DND-41 (cell line): ENCODE results near the gene TAOK3.

ENCODE experiments used
- ATAC-seq: fragments of 200-7000 bp; cut with Tn5 transposase; 3 replicates; pipeline ENCODE4 v1.9.1; 2021; ENCODE audit warnings: low read depth; ENCODE audit not compliant: insufficient read depth
- DNase-seq: peaks from one replicate; pipeline ENCODE4 v3.0.0-alpha.2; 2020
- H2AFZ ChIP-seq: 2 replicates; pipeline ENCODE4 v1.6.0; 2012; ENCODE audit warnings: low read depth, low read length
- H3K27ac ChIP-seq: 2 replicates; pipeline ENCODE4 v1.5.1; 2012; ENCODE audit warnings: low read length, inconsistent platforms
- H3K27me3 ChIP-seq: fragments of 200-600 bp; sonication (generic); 2 replicates; pipeline ENCODE4 v1.6.0; 2012; ENCODE audit warnings: low read length, mild to moderate bottlenecking, inconsistent platforms; ENCODE audit not compliant: insufficient read depth, poor library complexity
- H3K36me3 ChIP-seq: 2 replicates; pipeline ENCODE4 v1.5.1; 2012; ENCODE audit warnings: low read length, inconsistent platforms; ENCODE audit not compliant: insufficient read depth
- H3K4me1 ChIP-seq: 2 replicates; pipeline ENCODE4 v1.5.1; 2012; ENCODE audit warnings: mild to moderate bottlenecking, low read length; ENCODE audit not compliant: insufficient read depth
- H3K4me2 ChIP-seq: 2 replicates; pipeline ENCODE4 v1.6.0; 2012; ENCODE audit warnings: mild to moderate bottlenecking, moderate library complexity, low read length, inconsistent platforms; ENCODE audit not compliant: insufficient read depth
- H3K4me3 ChIP-seq, 2 experiments: fragments of 200-600 bp in 1 of 2; shearing (Covaris generic) in 1 of 2; 2 replicates each; pipeline ENCODE4 v1.5.1; 2012 to 2016; ENCODE audit warnings: inconsistent platforms in 2 of 2, low read length in 2 of 2, mild to moderate bottlenecking in 2 of 2, low read depth in 1 of 2, moderate library complexity in 1 of 2
- H3K79me2 ChIP-seq: 2 replicates; pipeline ENCODE4 v1.6.0; 2012; ENCODE audit warnings: low read length, inconsistent platforms; ENCODE audit not compliant: insufficient read depth
- H3K9ac ChIP-seq: 2 replicates; pipeline ENCODE4 v1.6.0; 2012; ENCODE audit warnings: low read depth, mild to moderate bottlenecking, inconsistent platforms, low read length, moderate library complexity
- H3K9me3 ChIP-seq: 2 replicates; pipeline ENCODE4 v1.5.1; 2012; ENCODE audit warnings: low read length, moderate library complexity, mild to moderate bottlenecking, inconsistent platforms; ENCODE audit not compliant: insufficient read depth, severe bottlenecking
- H4K20me1 ChIP-seq: 2 replicates; pipeline ENCODE4 v1.6.0; 2012; ENCODE audit warnings: low read length; ENCODE audit not compliant: insufficient read depth
- EZH2 ChIP-seq: IDR thresholded peaks from 3 replicates; pipeline ENCODE4 v1.6.1; 2012; ENCODE audit warnings: borderline replicate concordance, low read depth, mild to moderate bottlenecking, moderate library complexity, low read length, inconsistent platforms; ENCODE audit not compliant: severe bottlenecking
- TF ChIP-seq, protein P1 (sequence below): IDR thresholded peaks from 2 replicates; pipeline ENCODE4 v1.5.1; 2012; ENCODE audit warnings: borderline replicate concordance, low read length, moderate library complexity, mild to moderate bottlenecking; ENCODE audit not compliant: poor library complexity, severe bottlenecking; ENCODE audit errors: extremely low read depth

Gene TAOK3

DNA sequence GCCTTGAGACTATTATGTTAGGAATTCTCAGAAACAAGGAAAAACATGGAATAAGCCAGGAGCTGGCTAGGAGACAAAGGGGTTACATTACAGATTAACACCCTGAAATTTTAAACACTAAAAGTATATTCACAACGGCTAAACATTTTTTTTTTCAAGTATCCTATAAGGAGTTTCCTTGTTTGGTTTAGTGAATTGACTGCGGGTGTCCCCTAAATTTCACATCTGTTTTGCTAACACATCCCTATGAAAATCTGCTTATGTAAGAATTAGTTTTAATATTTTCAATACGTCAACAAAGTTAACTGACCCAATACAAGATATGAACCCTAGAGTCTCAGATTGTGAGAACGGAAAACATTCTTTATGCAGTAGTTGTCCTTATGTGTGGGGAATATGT lies 19.0 kb downstream of the TAOK3 start:
- H4K20me1 ChIP-seq: peaks cover 16% of the 10 kb centered on the region; the same call in 1 of the 2 replicates
- TF ChIP-seq, protein P1, sequence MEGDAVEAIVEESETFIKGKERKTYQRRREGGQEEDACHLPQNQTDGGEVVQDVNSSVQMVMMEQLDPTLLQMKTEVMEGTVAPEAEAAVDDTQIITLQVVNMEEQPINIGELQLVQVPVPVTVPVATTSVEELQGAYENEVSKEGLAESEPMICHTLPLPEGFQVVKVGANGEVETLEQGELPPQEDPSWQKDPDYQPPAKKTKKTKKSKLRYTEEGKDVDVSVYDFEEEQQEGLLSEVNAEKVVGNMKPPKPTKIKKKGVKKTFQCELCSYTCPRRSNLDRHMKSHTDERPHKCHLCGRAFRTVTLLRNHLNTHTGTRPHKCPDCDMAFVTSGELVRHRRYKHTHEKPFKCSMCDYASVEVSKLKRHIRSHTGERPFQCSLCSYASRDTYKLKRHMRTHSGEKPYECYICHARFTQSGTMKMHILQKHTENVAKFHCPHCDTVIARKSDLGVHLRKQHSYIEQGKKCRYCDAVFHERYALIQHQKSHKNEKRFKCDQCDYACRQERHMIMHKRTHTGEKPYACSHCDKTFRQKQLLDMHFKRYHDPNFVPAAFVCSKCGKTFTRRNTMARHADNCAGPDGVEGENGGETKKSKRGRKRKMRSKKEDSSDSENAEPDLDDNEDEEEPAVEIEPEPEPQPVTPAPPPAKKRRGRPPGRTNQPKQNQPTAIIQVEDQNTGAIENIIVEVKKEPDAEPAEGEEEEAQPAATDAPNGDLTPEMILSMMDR: no peak
- TF ChIP-seq EZH2: no peak
- H3K27me3 ChIP-seq: no peaks in the 10 kb centered on the region
- DNase-seq (no peak), ATAC-seq (no peak)
- H3K79me2 ChIP-seq: peaks cover 93% of the 10 kb centered on the region
- H2AFZ ChIP-seq: no peak overlapping the region
- H3K36me3 ChIP-seq: peaks cover 12% of the 10 kb centered on the region; the same call in 1 of the 2 replicates
- H3K4me3 ChIP-seq: no peak overlapping the region
- no peak overlapping the region for H3K9ac ChIP-seq
- no peaks in the 10 kb centered on the region for H3K9me3 ChIP-seq
- H3K27ac ChIP-seq: no peak overlapping the region
- peaks cover 35% of the 10 kb centered on the region for H3K4me1 ChIP-seq
- no peak overlapping the region for H3K4me2 ChIP-seq

DNA sequence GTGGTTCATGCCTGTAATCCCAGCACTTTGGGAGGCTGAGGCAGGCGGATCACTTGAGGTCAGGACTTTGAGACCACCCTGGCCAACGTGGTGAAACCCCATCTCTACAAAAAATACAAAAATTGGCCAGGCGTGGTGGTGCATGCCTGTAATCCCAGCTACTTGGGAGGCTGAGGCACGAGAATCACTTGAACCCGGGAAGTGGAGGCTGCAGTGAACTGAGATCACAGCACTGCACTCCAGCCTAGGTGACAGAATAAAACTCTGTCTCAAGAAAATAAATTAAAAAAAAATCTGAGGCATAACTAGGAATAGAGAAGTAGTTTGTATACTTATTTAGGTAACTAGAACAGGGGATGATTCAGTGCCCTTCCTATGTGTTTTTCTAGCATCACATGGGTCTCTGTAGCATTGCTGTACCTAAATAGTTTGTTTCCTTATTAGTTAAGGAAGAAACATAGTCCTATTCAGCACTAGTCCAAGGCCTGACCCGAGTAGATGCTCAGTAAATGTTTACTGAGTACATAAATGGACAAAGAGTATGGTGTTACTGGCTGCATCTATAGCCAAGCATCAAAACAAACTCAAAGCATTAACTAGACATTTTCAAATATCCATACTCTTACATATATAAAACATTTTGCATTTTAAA lies 21.7 kb downstream of the TAOK3 start:
- Histone ChIP-seq H3K79me2 (peaks cover 93% of the 10 kb centered on the region), H3K27me3 (no peaks in the 10 kb centered on the region), H3K4me3 (no peak overlapping the region), H3K4me2 (no peak overlapping the region), H2AFZ (no peak overlapping the region), H3K9me3 (no peaks in the 10 kb centered on the region), H3K36me3 (peaks cover 12% of the 10 kb centered on the region; the same call in 1 of the 2 replicates), H4K20me1 (peaks cover 27% of the 10 kb centered on the region; the same call in 1 of the 2 replicates), H3K9ac (no peak overlapping the region), H3K27ac (no peak overlapping the region), H3K4me1 (peaks cover 11% of the 10 kb centered on the region; the same call in 1 of the 2 replicates)
- no peak for ATAC-seq
- DNase-seq: no peak
- TF ChIP-seq, protein P1: no peak
- no peak for TF ChIP-seq EZH2

DNA sequence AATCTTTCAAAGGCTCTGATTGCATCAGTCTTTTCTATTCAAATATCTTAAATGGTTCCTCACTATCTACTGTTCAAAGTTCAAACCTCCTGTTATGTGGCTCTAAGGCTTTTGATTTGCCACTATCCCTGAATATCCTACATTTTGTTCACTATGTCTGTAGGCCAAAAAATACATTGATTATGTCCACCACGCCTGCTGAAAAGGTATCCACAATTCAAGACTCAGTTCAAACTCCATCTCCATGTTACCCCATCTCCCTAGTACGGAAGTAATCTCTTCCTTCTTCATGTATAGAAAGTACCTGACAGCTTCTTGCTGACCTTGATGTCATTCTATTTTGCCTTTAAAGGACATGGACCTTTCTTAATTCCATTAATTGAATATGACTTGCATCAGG lies 24.8 kb downstream of the TAOK3 start:
- ATAC-seq (no peak), DNase-seq (no peak)
- no peaks in the 10 kb centered on the region for H3K27me3 ChIP-seq
- peaks cover 91% of the 10 kb centered on the region for H3K79me2 ChIP-seq
- H3K36me3 ChIP-seq: no peaks in the 10 kb centered on the region; the same call in 1 of the 2 replicates
- H3K4me3 ChIP-seq: no peak overlapping the region
- TF ChIP-seq, protein P1: no peak
- H3K4me1 ChIP-seq: no peaks in the 10 kb centered on the region
- no peak overlapping the region for H3K9ac ChIP-seq
- no peak overlapping the region for H3K4me2 ChIP-seq
- no peaks in the 10 kb centered on the region for H3K9me3 ChIP-seq
- peaks cover 30% of the 10 kb centered on the region for H4K20me1 ChIP-seq
- H2AFZ ChIP-seq: no peak overlapping the region
- H3K27ac ChIP-seq: no peak overlapping the region
